GM19372 (cell line): ENCODE data around the gene ZFP36L1.
A peak's percentile ranks its signal among the peaks of the same experiment; 100 is the strongest.

Experiments
- ATAC-seq: cut with Tn5 transposase; IDR thresholded peaks from one replicate; pipeline ENCODE4 v1.9.1; 2021; ENCODE audit warnings: mild to moderate bottlenecking, low read depth, moderate library complexity; ENCODE audit not compliant: unreplicated experiment

ZFP36L1 gene

GRCh38 chr14:68797121-68797670 lies 4.3 kb upstream of the ZFP36L1 start:
- ATAC-seq = no peak

- no peak for ATAC-seq
Observed at GRCh38 chr14:68796418-68797101, 3.7 kb upstream of the ZFP36L1 start.

GRCh38 chr14:68795597-68796417 lies 2.9 kb upstream of the ZFP36L1 start:
- ATAC-seq = peak; percentile 41

- ATAC-seq = no peak
Observed at GRCh38 chr14:68794851-68795596, 2.2 kb upstream of the ZFP36L1 start.

GRCh38 chr14:68794130-68794850 lies 1.4 kb upstream of the ZFP36L1 start:
- no peak for ATAC-seq

GRCh38 chr14:68793734-68794129 lies 865 bp upstream of the ZFP36L1 start:
- no peak for ATAC-seq

GRCh38 chr14:68792678-68792978 lies 239 bp downstream of the ZFP36L1 start:
- no peak for ATAC-seq

GRCh38 chr14:68791902-68792677 lies 777 bp downstream of the ZFP36L1 start:
- no peak for ATAC-seq

- ATAC-seq = no peak
Observed at GRCh38 chr14:68791078-68791901, 1.6 kb downstream of the ZFP36L1 start.

GRCh38 chr14:68790644-68791077 lies 2.2 kb downstream of the ZFP36L1 start:
- no peak for ATAC-seq

- no peak for ATAC-seq
Observed at GRCh38 chr14:68789821-68790643, 2.8 kb downstream of the ZFP36L1 start.

GRCh38 chr14:68788996-68789820 lies 3.7 kb downstream of the ZFP36L1 start:
- no peak for ATAC-seq

GRCh38 chr14:68788275-68788995 lies 4.4 kb downstream of the ZFP36L1 start:
- no peak for ATAC-seq

- no peak for ATAC-seq
Observed at GRCh38 chr14:68787092-68787992, 5.5 kb downstream of the ZFP36L1 start.

GRCh38 chr14:68786491-68787091 lies 6.3 kb downstream of the ZFP36L1 start:
- no peak for ATAC-seq
